Measurements from ENCODE around the gene NOSTRIN.
"Not testable (repeated sequence)": the region's sequence is repeated elsewhere in the genome, so short reads cannot be mapped to it uniquely, and the experiment has no call there.

The NOSTRIN gene

GRCh38 chr2:168790226-168790902 lies 12.1 kb upstream of the NOSTRIN start:
- DNase-seq = no peak

DNA sequence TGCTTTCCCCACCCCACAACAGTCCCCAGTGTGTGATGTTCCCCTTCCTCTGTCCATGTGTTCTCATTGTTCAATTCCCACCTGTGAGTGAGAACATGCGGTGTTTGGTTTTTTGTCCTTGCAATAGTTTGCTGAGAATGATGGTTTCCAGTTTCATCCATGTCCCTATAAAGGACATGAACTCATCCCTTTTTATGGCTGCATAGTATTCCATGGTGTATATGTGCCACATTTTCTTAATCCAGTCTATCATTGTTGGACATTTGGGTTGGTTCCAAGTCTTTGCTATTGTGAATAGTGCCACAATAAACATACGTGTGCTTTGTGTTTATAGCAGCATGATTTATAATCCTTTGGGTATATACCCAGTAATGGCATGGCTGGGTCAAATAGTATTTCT lies 11.3 kb upstream of the NOSTRIN start:
- not testable (repeated sequence) for DNase-seq

DNA sequence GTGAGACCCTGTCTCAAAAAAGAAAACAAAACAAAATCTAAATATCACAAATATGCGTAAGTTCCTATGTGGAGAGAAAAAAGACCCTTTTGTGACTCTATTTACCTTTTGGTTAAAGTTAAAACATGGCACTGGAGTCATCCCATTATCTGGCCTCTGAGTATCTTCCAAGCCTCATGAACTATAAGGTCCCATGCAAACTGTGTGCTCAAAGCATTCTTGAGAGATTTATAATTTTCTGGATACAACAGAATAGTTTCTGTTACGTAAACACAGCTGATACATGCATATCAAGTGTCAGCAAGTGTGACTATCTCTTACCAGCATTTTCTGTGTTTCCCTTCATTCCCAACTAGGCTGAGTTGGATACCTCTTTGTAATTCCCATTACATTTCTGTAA lies 8.8 kb upstream of the NOSTRIN start:
- no peak for DNase-seq

DNA sequence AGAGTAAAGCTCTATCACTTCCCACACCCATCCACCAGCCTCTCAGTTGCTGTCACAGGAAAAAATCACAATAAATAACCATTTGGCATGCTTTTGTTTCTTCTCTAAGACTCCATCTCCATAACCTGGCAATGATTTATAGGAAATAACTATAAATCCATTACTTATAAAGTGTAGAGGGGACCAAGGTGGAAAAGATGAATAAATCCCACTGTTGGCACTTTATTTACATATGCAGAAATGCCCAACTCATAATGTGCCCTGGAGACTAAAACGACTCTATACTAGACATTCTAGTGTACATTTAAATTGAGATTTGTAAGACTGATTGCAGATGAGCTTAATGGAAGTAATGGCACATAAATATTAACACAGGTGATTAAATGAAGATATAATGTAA lies 7.5 kb upstream of the NOSTRIN start:
- no peak for DNase-seq

DNA sequence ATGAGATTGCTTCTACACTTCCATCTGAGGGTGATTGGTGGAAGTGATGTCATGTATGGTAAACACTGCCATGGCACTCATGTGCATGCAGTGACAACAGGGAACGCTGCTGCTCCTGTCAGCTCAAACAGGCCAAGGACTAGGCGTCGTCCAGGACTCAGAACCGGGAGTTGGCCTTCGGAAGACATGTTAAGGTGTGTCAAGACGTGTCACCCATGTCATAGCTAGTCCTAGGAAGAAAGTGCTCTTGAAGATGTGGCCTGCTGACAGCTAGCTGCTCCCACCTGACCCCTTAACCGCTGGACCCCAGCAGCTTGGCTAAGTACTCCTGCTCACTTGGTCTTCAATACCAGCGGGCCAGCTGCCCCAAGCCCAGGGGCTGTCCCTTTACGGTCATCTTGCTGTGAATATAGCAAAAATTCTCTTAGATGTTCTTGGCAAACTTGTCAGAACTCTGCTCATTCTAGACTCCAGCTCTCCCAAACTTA lies 6.3 kb upstream of the NOSTRIN start:
- no peak for DNase-seq

DNA sequence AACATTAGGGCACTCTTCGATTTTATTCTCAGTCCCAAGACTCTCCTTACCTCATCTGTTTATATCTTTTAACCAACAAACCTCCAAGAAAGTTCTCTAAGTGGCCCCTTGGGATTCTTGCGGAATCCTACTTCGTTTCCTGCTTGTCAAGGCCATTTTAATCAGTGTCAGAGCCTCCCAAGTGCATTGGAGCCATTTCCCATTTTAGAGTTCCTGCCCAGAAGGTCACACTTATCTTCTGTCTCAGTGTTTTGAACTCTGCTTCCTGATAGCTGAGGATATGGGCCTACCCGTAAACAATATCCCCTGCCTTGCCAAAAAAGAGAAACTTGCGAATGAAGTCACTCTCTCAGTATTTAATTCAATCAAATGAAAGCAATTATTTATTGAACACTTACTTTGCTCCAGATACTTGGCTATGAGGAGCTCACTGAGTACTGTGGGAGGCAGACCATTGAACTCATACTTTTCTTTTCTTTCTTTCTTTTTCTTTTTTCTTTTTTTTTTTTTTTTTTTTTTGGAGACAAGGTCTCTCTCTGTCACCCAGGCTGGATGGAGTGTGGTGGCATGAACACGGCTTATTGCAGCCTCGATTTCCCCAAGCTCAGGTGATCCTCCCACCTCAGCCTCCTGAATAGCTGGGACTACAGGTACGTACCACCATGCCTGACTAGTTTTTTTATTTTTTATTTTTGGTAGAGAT lies 5.7 kb upstream of the NOSTRIN start:
- no peak for DNase-seq

DNA sequence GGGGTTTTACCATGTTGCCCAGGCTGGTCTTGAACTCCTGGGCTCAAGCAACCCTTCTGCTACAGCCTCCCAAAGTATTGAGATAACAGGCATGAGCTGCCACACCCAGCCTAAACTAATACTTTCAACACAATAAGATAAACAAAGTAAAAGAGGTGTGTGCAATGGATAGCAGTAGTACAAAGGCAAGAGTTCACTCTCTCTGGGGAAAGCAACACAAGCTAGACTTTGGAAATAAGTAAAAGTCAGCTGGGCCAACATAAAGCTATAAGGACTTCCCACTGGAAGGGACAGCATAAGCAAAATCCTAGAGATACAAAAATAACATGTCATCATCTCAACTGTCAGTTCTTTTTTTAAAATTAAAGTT lies 5.2 kb upstream of the NOSTRIN start:
- no peak for DNase-seq

DNA sequence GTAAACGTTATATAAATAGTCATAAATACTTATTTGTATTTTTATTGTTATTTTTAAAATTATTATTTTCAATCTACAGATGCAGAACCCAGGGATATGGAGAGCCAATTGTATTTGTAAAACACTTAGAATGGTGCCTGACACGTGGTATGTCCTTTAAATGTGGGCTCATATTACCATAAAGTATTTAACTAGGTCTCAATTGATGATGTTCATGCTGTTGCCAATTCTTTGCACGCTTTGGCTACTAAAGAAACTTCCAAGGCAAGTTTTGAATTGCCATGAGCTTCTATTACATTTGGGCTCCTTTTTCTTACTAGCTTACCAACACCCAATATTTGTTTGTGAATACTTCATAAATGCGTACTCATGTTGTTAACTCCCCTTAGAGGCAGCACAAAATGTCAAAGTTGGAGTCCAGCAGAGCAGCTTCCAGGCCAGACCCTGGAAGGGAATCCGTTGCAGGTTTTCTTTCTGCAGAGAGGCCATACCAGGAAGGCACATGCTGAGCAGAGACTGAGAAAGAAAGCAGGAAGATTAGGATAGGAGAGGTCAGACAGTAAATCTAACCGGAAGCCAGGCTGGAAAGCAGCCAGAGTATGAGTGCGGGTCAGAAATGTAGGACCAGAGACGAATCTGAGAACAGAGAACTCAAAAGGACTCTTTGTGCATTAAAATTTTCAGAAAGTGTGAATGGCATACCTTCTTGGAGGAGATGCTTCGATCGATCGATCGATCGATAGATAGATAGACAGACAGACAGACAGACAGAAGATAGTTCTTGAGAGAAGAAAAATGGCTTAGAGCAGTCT lies 4.2 kb upstream of the NOSTRIN start:
- no peak for DNase-seq

DNA sequence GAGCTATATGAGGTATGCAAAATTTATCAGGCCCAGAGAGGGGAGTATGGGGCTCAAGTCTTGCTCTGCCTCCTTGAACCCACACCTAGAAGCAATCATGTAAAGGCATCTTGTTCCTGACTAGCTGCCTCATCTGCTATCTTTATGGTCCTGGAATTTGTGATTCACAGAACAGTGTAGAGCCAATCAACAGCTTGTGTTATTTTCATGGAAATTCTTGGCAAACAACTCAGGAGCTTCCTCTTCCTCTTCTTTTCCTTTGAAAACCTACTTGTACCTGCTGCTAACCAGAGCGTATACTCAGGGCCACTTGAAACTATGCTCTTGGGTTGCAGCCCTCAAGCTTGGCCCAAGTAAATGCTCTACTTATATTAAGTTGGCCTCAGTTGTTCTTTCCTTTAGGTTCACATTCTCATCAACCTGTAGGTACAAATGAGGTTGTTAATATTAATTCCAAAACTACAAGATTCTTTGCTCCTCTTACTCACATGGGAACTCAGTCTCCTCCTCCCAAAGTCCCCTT lies 3.5 kb upstream of the NOSTRIN start:
- DNase-seq = no peak

- no peak for DNase-seq
Observed at GRCh38 chr2:168801471-168801870, 966 bp upstream of the NOSTRIN start.

- DNase-seq = no peak
Observed at GRCh38 chr2:168802859-168803725, 655 bp downstream of the NOSTRIN start.

DNA sequence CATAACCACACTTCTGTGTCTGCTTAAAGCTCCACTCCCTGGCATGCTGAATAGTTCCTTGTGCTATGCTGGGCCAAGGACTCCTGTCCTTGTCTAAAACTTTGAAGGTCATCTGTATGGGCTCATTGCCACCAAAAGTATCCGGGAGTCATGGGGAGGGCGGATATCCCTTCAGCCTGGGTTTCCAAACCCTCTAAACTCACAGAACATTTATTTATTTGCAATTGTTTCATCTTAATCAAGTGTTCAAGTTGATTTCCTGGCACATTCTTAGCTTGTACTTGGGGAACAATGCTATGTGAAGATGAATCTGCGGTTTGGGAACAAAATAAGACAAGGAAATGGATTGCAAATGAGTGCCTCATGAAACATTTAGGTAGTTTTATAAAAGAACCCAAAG lies 1.8 kb downstream of the NOSTRIN start:
- no peak for DNase-seq

DNA sequence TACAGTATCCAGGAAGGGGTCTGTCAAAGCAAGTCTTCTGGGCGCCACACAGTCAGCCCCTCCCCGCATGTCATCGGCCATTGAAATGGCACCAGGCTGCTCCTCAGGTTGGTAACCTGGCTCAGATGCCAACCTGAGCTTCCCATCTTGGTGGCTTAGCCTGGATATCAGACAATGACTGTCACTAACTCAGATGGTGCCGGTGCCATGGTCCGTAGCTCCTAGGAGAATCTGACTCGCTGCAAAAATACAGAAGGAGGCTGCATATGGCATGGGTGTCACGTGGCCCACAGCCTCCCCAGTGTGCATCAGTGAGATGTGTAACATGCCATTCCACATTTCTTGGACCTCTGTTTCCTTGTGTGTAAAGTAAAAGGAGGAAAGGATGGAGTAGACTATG lies 3.2 kb downstream of the NOSTRIN start:
- no peak for DNase-seq

GRCh38 chr2:168809537-168809936 lies 7.1 kb downstream of the NOSTRIN start:
- no peak for DNase-seq

DNA sequence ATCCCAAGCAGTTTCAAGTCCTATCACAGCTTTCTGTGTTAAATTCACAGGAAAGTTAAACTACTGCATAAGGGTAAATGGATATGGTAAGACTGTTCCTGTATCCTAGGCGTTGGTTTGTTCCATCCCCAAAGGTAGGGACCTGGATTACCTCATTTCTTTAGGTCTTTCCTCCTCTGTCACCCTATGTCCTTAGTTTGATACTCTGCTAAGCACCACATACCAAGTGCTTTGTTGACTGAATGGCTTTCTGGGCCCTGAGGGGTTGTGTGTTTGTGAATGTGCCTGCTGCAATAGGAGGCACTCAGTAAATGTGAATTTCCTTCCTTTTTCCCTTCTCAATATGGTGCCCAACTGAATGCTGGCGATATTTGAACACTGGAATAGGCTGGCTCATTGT lies 7.8 kb downstream of the NOSTRIN start:
- DNase-seq = no peak

- DNase-seq = no peak
Observed at GRCh38 chr2:168811696-168812095, 9.3 kb downstream of the NOSTRIN start.

DNA sequence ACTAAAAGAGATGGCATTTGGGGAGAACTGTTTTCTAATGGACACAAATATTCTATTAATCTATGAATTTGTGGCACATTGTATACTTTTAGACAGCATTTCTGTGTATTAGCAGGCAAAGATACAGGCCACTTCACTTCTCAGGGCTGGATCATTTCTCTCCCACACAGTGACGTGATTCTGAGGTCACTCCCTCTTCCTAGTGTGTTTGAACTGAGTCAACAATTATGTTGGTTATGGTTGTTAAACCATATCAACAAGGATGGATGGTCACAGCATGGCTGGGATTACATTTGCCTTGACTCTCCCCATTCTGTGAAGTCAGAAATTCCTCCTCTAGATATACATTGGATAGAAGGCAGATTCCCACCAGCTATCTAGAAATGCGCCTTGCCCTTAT lies 11.6 kb downstream of the NOSTRIN start:
- no peak for DNase-seq

- no peak for DNase-seq
Observed at GRCh38 chr2:168814939-168815907, 12.8 kb downstream of the NOSTRIN start.

DNA sequence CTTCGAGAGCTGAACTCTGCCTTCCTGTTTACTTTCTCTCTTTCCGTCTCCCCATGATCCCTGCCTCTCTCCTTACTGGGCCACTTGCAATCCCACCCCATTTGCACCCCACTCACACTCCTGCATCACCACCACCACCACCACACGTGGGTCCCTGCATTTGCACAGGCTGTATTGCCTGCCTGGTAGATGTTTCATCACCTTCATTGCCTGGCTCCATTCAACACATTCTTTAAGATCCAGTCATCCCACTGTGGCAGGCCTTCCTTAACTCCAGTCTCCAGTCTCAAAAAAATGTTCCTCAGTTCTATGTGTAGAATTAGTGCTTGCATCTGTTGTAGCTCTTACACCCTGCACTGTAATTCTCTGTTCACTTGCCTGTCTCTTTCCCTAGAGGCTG lies 13.9 kb downstream of the NOSTRIN start:
- DNase-seq = no peak

DNA sequence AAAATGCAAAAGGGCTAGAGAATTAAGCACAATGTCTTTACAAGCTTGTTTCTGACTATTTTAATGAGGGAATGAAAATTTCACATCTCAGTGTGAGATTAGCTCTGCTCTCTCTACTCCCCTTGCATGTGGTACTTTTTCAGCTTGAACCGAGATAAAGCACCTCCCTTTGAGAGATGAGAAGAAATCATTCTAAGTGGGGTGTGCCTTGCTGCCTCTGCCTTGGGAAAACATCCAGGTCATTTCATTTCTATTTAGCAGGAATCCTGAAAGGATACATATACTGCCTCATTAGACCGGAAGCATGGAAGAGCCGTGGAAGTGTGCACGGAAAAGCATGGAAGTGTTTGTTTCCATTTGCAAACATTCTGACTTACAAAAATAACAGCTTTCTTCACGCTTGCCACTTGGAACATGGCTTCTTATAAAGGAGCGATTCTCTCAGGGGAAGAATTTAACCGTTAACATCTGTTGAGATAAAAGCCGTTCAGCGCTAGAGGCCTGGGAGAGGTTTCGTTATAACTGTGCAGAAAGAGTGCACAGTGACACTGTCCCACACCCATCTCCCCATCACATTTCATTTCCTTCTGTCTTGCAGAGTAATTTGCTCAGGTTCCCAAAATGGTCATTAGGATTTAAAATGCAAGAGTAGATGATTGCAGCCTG lies 16.7 kb downstream of the NOSTRIN start:
- DNase-seq = no peak
